AG10803 (cell line): ENCODE results near the gene CYS1.

ENCODE experiments used
- DNase-seq: peaks from one replicate; pipeline ENCODE4 v3.0.0; 2010; ENCODE audit warnings: low read depth
- H3K4me3 ChIP-seq: 2 replicates; pipeline ENCODE4 v1.5.1; 2011; ENCODE audit warnings: mild to moderate bottlenecking, low read length, control low read depth
- CTCF ChIP-seq: conservative IDR thresholded peaks from 2 replicates; pipeline ENCODE4 v1.5.1; 2011; ENCODE audit warnings: mild to moderate bottlenecking, low read length, control low read depth, inconsistent platforms

The CYS1 gene

GRCh38 chr2:10052216-10052615 lies 28.0 kb downstream of the CYS1 start:
- no peak overlapping the region for H3K4me3 ChIP-seq
- DNase-seq: no peak
- TF ChIP-seq CTCF: no peak

GRCh38 chr2:10048501-10049171 lies 31.6 kb downstream of the CYS1 start:
- peak; percentile 78 for TF ChIP-seq CTCF
- peak; percentile 66 for DNase-seq
- no peak overlapping the region for H3K4me3 ChIP-seq

- DNase-seq: no peak
- no peak for TF ChIP-seq CTCF
- H3K4me3 ChIP-seq: no peak overlapping the region
These were observed 32.4 kb downstream of the CYS1 start for GRCh38 chr2:10047616-10048500.

GRCh38 chr2:10046931-10047330 lies 33.3 kb downstream of the CYS1 start:
- H3K4me3 ChIP-seq: no peak overlapping the region
- DNase-seq: peak; percentile 16
- TF ChIP-seq CTCF: no peak

GRCh38 chr2:10045561-10046355 lies 34.5 kb downstream of the CYS1 start:
- TF ChIP-seq CTCF: no peak
- no peak overlapping the region for H3K4me3 ChIP-seq
- peak; percentile 40 for DNase-seq

GRCh38 chr2:10043906-10044601 lies 36.2 kb downstream of the CYS1 start:
- no peak for TF ChIP-seq CTCF
- peak overlapping the region; percentile 62 for H3K4me3 ChIP-seq
- DNase-seq: peak; percentile 92
